ENCODE data around the gene PRR3.

GRCh38 chr6:30513451-30513850, 43.6 kb upstream of the PRR3 start:
- no peak for TF ChIP-seq FOS (IDR thresholded peaks at IDR 0.05; ENCODE audit: low read depth, low read length)
- TF ChIP-seq, protein P1, sequence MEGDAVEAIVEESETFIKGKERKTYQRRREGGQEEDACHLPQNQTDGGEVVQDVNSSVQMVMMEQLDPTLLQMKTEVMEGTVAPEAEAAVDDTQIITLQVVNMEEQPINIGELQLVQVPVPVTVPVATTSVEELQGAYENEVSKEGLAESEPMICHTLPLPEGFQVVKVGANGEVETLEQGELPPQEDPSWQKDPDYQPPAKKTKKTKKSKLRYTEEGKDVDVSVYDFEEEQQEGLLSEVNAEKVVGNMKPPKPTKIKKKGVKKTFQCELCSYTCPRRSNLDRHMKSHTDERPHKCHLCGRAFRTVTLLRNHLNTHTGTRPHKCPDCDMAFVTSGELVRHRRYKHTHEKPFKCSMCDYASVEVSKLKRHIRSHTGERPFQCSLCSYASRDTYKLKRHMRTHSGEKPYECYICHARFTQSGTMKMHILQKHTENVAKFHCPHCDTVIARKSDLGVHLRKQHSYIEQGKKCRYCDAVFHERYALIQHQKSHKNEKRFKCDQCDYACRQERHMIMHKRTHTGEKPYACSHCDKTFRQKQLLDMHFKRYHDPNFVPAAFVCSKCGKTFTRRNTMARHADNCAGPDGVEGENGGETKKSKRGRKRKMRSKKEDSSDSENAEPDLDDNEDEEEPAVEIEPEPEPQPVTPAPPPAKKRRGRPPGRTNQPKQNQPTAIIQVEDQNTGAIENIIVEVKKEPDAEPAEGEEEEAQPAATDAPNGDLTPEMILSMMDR (conservative IDR thresholded peaks at IDR 0.05; ENCODE audit: low read depth, low read length) = no peak
- TF ChIP-seq MAFK (IDR thresholded peaks at IDR 0.05; ENCODE audit: low read depth, low read length) = no peak
- no peak for TF ChIP-seq SMC3 (IDR thresholded peaks at IDR 0.05; ENCODE audit: low read depth, low read length)
- TF ChIP-seq POLR2A (IDR thresholded peaks at IDR 0.05; ENCODE audit: low read depth, low read length) = no peak
- no peak for TF ChIP-seq CEBPB (IDR thresholded peaks at IDR 0.05; ENCODE audit: low read depth, low read length)
- TF ChIP-seq BHLHE40 (IDR thresholded peaks at IDR 0.05; ENCODE audit: low read depth, low read length) = no peak
